ENCODE data around the gene SOX4. TPM values are rescaled to one million over a fixed set of nuclear protein-coding genes. Genes with fewer than 3 reads are reported as not detected.

Gene SOX4
- total RNA-seq, 2 donors from 2014 or later, result 3.1 to 5.1 TPM

DNA sequence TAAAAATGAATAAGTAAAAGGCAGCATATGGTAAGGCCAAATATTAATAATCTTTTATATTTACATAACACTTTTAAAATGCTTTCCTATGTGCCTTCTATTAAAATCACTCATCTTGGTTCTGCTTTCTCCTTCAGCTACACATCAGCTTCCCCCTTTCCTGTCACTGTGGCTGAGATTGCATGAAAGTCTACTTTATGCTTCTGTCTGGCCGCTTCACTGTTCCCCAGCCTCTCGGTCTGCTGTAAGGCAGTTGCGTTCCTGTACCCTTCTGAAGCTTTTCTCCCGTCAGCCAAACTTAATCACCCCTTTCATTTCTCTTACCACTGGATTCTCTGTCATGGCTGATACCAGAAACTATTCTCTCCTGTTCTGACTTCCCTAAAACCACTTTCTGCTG is 34.6 kb downstream of the SOX4 start:
- H3K27me3 ChIP-seq, result no peaks in the 10 kb centered on the region
- H3K4me3 ChIP-seq, result no peak overlapping the region
- DNase-seq (ENCODE audit: low spot score), result no peak
- TF ChIP-seq, protein P1, sequence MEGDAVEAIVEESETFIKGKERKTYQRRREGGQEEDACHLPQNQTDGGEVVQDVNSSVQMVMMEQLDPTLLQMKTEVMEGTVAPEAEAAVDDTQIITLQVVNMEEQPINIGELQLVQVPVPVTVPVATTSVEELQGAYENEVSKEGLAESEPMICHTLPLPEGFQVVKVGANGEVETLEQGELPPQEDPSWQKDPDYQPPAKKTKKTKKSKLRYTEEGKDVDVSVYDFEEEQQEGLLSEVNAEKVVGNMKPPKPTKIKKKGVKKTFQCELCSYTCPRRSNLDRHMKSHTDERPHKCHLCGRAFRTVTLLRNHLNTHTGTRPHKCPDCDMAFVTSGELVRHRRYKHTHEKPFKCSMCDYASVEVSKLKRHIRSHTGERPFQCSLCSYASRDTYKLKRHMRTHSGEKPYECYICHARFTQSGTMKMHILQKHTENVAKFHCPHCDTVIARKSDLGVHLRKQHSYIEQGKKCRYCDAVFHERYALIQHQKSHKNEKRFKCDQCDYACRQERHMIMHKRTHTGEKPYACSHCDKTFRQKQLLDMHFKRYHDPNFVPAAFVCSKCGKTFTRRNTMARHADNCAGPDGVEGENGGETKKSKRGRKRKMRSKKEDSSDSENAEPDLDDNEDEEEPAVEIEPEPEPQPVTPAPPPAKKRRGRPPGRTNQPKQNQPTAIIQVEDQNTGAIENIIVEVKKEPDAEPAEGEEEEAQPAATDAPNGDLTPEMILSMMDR (IDR thresholded peaks at IDR 0.05), result no peak
- no peak overlapping the region for H3K27ac ChIP-seq
- no peaks in the 10 kb centered on the region for H3K36me3 ChIP-seq
- H3K4me1 ChIP-seq, result no peaks in the 10 kb centered on the region
- H3K9me3 ChIP-seq, result no peaks in the 10 kb centered on the region

DNA sequence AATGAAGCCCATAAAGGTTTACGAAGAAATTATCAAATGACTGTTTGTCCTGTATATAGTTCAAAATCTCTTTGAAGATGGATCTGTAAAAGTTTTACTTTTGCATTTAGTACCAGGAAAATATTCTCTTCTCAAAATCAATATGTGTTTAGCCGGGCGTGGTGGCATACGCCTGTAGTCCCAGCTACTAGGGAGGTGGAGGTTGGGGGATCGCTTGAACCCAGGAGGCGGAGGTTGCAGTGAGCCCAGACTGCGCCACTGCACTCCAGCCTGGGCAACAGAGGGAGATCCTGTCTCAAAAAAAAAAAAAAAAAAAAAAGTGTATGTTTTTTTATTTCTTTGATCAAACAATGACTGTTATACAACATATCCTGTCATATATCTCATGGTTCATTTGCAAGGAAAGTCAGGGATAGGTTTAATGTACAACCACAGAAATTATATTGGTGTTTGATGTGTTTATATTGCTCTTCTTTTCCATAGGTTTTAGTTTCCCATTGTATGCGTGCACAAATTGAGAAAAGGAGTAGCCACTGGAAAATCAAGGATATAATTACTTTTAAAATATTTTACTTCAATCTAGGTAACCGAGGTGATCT is 40.1 kb downstream of the SOX4 start:
- H3K27me3 ChIP-seq, result no peaks in the 10 kb centered on the region
- H3K36me3 ChIP-seq, result no peaks in the 10 kb centered on the region
- H3K27ac ChIP-seq, result no peak overlapping the region
- no peaks in the 10 kb centered on the region for H3K9me3 ChIP-seq
- TF ChIP-seq, protein P1 (IDR thresholded peaks at IDR 0.05), result no peak
- no peak for DNase-seq (ENCODE audit: low spot score)
- H3K4me1 ChIP-seq, result no peaks in the 10 kb centered on the region
- no peak overlapping the region for H3K4me3 ChIP-seq

DNA sequence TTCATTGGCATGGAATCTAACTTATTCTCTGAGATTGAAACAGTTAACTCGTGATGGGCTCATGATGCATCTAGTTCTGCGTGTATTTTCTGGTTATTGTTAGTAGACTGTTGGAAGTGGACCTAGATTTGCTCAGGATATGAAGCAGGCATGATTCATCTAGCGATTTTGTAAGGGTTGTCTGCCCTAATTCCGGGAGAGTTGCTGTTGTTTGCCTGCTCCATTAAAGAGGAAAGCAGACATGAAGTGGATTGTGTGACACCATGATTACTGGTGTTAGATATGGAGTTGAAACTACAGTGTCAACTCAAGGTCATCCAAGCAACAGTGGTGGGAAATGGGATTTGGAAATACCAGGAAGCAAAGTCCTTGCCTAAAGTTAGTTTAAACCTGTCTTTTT is 41.0 kb downstream of the SOX4 start:
- Histone ChIP-seq H3K9me3 (no peaks in the 10 kb centered on the region), H3K36me3 (no peaks in the 10 kb centered on the region), H3K4me3 (no peak overlapping the region), H3K27me3 (no peaks in the 10 kb centered on the region), H3K27ac (no peak overlapping the region), H3K4me1 (no peaks in the 10 kb centered on the region)
- TF ChIP-seq, protein P1 (IDR thresholded peaks at IDR 0.05), result no peak
- no peak for DNase-seq (ENCODE audit: low spot score)

DNA sequence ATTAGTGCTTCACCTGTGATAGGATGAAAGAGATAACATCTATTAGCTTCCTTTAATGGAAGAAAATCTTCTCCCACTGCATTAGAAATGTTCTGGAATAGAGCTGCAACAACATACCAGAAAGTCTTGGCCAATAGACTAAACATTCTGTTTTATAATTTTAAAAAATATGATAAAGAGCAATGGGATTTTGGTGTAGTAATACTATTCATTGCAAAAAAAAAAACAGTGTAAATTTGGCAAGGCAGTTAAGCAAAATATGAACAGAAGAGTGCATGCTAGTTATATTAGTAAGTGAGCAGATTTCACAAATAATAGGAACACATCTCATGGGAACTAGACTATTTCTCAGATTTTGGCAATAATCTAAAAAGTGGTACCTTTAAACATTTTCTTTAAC is 43.3 kb downstream of the SOX4 start:
- Histone ChIP-seq H3K4me1 (no peaks in the 10 kb centered on the region), H3K36me3 (no peaks in the 10 kb centered on the region), H3K27me3 (no peaks in the 10 kb centered on the region), H3K9me3 (no peaks in the 10 kb centered on the region), H3K27ac (no peak overlapping the region), H3K4me3 (no peak overlapping the region)
- TF ChIP-seq, protein P1 (IDR thresholded peaks at IDR 0.05), result no peak
- no peak for DNase-seq (ENCODE audit: low spot score)

DNA sequence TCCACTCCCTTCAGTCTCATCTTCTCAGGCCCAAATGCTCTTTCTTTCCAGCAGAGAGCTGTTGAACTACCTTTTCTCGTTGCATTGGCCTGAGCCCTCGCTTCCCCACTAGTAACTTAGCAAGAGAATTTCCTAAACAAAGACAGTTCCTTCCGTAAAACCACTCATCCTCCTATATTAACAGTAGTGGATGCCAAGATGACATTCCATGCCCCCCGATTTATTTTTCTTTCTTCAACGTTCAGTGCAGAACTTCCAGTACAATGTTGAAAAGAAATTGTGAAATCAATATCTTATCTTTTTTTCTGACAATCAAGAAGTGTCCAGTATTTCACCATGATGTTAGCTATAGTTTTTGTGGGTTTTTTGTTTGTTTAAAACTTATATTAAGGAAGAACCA is 45.8 kb downstream of the SOX4 start:
- Histone ChIP-seq H3K36me3 (no peaks in the 10 kb centered on the region), H3K27me3 (no peaks in the 10 kb centered on the region), H3K4me1 (no peaks in the 10 kb centered on the region), H3K4me3 (no peak overlapping the region), H3K9me3 (peaks cover 0 to 9% of the 10 kb centered on the region in 2 donors), H3K27ac (no peak overlapping the region)
- DNase-seq (ENCODE audit: low spot score), result no peak
- TF ChIP-seq, protein P1 (IDR thresholded peaks at IDR 0.05), result no peak
